HAP-1 (cell line): ENCODE data around the gene TSEN2.

Source experiments
- DNase-seq, 2 experiments: peaks; one replicate each; pipeline ENCODE4 v3.0.0-alpha.2; 2016 to 2020; ENCODE audit warnings: low spot score in 2 of 2
- H3K27me3 ChIP-seq: fragments of 250-450 bp; sonication (Bioruptor Pico); 2 replicates; pipeline ENCODE4 v1.5.1; 2020; ENCODE audit warnings: low read depth, mild to moderate bottlenecking, moderate library complexity
- H3K36me3 ChIP-seq: fragments of 250-450 bp; sonication (Bioruptor Pico); replicated peaks from 2 replicates; pipeline ENCODE4 v1.5.1; 2020; ENCODE audit warnings: mild to moderate bottlenecking
- H3K4me1 ChIP-seq: fragments of 250-450 bp; sonication (Bioruptor Pico); 2 replicates; pipeline ENCODE4 v1.5.1; 2020; ENCODE audit warnings: mild to moderate bottlenecking
- H3K4me3 ChIP-seq: fragments of 250-450 bp; sonication (Bioruptor Pico); 2 replicates; pipeline ENCODE4 v1.5.1; 2020; ENCODE audit warnings: mild to moderate bottlenecking, moderate library complexity
- H3K9me3 ChIP-seq: fragments of 250-450 bp; sonication (Bioruptor Pico); 2 replicates; pipeline ENCODE4 v1.5.1; 2020; ENCODE audit warnings: mild to moderate bottlenecking, moderate library complexity
- in situ Hi-C: fragments of 300-500 bp; cut with MboI; formaldehyde crosslinking; loops from 3 replicates; pipeline ENCODE4 v1.14.3; 2020; ENCODE audit warnings: low sequenced_read_pairs, inconsistent platforms, mixed read lengths

The TSEN2 gene

DNA sequence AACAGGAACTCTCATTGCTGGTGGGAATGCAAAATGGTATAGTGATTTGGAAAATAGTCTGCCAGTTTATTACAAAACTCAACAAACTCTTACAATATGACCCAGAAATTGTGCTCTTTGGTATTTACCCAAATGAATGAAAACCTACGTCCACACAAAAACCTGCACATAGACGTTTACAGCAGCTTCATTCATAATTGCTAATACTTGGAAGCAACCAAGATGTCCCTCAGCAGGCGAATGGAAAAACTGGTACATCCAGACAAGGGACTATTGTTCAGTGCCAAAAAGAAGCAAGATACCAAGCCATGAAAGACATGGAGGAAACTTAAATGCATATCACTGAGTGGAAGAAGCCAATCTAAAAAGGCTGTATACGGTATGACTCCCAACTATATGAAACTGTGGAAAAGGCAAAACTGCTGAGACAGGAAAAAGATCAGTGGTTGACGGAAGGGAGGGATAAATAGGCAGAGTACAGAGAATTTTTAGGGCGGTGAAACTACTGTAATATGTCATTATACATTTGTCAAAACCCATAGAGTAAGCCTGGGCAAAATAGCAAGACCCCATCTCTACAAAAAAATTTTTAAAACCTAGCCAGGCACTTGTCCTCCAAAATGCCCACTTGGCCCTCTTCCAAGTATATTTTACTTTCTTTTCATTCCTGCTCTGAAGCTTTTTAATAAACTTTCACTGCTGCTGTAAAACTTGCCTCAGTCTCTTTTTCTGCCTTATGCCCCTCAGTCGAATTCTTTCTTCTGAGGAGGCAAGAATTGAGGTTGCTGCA, 65.9 kb downstream of the TSEN2 start:
- no peaks in the 10 kb centered on the region for H3K9me3 ChIP-seq
- DNase-seq: no peak
- no peaks in the 10 kb centered on the region for H3K27me3 ChIP-seq
- H3K36me3 ChIP-seq: no peaks in the 10 kb centered on the region
- H3K4me3 ChIP-seq: no peak overlapping the region
- peaks cover 4% of the 10 kb centered on the region; the same call in 1 of the 2 replicates for H3K4me1 ChIP-seq
- in situ Hi-C loops: no loop called here

DNA sequence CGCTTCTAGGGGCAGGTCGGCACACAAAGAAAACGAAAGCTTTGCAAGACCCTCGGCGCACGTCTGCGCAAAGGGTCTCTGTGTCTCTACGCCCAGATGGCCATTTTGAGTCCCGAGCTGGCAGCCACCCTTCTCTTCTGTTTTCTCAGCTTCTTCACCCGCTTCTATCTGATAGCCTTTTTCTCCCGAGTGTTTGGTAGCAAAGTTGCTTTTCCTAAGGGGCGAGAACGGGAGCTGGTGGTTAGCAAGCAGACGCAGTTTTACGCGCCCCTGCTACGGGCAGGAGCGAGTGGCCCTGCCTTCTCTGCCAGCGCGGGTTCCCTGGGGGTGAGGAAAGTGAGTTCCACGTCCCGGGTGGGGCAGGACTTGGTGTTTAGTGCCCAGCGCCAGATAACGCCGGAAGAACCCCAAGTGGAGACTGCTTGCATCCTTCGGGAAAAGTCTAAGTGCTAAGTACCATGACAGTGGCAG, 69.7 kb downstream of the TSEN2 start:
- Histone ChIP-seq H3K27me3 (no peaks in the 10 kb centered on the region), H3K36me3 (peaks cover 5% of the 10 kb centered on the region), H3K4me3 (peak overlapping the region; percentile 29), H3K9me3 (no peaks in the 10 kb centered on the region), H3K4me1 (peaks cover 16% of the 10 kb centered on the region)
- DNase-seq: peak; percentile 50 to 57
- in situ Hi-C loops: no loop called here

DNA sequence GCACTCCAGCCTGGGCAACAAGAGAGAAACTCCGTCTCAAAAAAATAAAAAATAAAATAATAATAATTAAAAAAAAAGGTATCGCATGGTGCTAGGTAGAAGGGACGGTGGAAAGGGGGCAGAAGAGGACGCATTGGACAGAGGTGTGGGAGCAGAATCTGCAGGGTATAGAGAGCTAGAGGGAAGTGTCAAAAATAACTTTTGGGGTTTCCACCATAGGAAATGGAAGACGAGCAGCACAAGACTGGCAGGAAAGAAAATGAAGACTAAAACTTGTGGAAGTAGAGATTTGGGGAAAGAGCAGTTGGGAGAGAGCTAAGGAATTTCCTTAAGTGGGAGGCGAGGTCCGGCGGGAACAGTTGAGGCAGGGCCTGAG, 72.0 kb downstream of the TSEN2 start:
- Histone ChIP-seq H3K4me3 (peak overlapping the region; percentile 95), H3K27me3 (no peaks in the 10 kb centered on the region), H3K9me3 (no peaks in the 10 kb centered on the region), H3K4me1 (peaks cover 29% of the 10 kb centered on the region), H3K36me3 (peaks cover 5% of the 10 kb centered on the region)
- in situ Hi-C loops: no loop called here
- no peak for DNase-seq

DNA sequence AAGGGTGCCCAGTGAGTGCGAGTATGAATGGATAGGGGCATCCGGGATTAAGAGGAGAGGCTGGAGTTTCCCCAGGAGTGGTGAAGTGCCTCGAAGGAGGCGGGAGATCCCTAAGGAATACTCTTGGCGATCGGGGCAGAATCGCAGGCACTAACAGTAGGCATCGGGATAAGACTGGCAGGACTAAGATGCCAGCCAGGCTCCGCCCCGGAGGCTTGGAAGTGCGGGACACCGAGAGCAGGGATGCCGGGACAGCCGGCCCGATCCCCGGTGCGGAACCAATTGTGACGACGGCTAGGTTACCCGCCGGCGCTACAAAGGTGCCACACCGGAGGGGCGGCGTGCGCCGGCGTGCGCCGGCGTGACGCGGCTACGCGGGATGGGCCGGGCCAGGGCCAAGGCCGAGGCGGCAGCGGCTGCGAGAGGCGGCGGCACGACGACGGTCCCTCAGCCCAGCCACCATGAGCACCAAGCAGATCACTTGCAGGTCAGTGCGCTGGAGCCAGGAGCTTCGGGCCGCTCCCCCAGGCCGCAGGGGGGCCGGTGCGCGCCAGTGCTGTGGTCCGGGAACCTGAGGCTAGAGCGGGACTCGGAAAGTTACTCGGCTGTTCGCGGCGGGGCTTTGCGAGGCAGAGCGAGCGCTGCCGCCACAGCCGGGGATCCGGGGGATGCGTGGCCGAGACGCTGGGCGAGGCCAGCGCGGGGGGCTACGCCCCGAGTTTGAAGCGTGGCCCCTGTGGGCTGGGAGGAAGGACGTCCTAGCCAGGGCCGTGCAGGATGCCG, 72.6 kb downstream of the TSEN2 start, which contains the start of gene MKRN2:
TSS of gene MKRN2 (plus strand) at position 398 of the 783 bp plus-strand sequence. CDS start at position 462, 64 bp downstream.
- Histone ChIP-seq H3K4me3 (peak within 1 kb of the TSS; percentile 95), H3K9me3 (no peaks in the 10 kb centered on the region), H3K4me1 (peaks cover 34% of the 10 kb centered on the region), H3K27me3 (no peaks in the 10 kb centered on the region), H3K36me3 (peaks cover 5% of the 10 kb centered on the region)
- DNase-seq: peak; percentile 77 to 90
- in situ Hi-C loops: no loop called here

DNA sequence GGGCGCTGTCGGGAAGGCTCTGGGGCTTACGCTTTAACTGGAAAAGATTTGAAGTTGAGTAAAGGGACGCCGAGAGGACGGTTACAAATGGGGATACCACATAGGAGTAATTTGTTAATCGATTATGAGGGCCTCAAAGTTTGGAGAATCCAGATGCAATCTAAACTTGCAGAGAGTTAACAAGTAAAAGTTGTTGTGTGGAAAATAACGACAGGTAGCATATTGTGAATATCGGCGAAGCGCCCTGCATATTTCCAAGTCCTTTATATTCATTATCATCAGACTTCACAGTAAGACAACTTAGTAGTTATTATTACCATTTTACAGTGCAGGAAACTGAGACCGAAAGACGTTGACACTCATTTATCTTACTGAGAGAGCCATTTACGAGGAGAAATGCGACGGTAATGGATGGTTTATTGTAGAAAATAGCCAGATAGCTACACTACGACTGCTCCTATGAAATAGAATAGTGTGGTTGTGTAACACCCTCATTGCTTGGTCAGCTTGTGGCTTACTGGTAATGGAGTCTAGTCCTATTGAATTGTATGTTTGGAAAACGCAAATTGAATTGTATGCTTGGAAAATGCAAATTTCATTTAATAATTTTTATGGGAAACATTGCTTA, 73.3 kb downstream of the TSEN2 start:
- DNase-seq: peak in 1 of 2 experiments; percentile 20
- Histone ChIP-seq H3K9me3 (no peaks in the 10 kb centered on the region), H3K4me3 (peak overlapping the region; percentile 95), H3K36me3 (peaks cover 5% of the 10 kb centered on the region), H3K27me3 (no peaks in the 10 kb centered on the region), H3K4me1 (peaks cover 39% of the 10 kb centered on the region)
- in situ Hi-C loops: no loop called here

DNA sequence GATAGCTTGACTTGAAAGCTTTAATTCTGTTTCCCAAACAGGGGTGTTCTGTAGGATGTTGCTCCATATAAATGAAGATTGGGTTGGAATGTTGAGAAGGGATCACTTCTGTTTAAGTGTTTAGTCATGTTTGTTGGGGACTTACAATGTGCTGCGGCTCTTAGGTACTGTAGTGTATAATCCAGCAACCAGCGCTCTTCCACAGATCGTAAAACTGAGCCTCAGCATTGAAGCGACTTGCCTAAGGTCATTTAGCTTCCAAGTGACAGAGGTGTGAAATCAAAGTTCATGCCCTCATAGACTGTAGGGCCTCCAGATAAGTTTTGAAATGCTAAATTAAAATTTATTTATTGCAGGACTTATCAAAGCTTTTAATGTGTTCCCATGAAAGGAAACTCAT, 74.4 kb downstream of the TSEN2 start:
- peaks cover 5% of the 10 kb centered on the region for H3K36me3 ChIP-seq
- in situ Hi-C loops: no loop called here
- peak; percentile 45 to 58 for DNase-seq
- no peaks in the 10 kb centered on the region for H3K27me3 ChIP-seq
- H3K9me3 ChIP-seq: no peaks in the 10 kb centered on the region
- peaks cover 42% of the 10 kb centered on the region for H3K4me1 ChIP-seq
- H3K4me3 ChIP-seq: peak overlapping the region; percentile 95

DNA sequence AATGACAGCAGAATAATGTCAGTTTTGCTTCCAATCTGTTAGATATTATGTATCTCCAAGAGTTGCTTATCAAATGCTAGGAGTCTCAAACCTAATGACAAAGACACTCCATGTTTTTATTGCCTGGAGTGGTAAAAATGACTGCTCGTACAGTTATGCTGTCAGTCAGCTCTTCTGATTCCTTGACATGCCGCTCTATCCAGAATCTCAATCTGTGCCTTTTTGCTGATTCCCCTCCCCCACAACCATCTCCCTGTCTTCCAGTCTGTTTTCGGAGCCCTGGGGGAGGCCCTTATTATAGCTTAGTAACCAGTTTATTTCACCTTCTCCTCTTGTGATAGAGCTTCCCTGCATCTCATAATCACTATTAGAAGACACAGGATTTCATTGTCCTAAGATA, 75.2 kb downstream of the TSEN2 start:
- no peak for DNase-seq
- Histone ChIP-seq H3K36me3 (peaks cover 5% of the 10 kb centered on the region), H3K9me3 (no peaks in the 10 kb centered on the region), H3K27me3 (no peaks in the 10 kb centered on the region), H3K4me1 (peaks cover 47% of the 10 kb centered on the region), H3K4me3 (no peak overlapping the region)
- in situ Hi-C loops: no loop called here

DNA sequence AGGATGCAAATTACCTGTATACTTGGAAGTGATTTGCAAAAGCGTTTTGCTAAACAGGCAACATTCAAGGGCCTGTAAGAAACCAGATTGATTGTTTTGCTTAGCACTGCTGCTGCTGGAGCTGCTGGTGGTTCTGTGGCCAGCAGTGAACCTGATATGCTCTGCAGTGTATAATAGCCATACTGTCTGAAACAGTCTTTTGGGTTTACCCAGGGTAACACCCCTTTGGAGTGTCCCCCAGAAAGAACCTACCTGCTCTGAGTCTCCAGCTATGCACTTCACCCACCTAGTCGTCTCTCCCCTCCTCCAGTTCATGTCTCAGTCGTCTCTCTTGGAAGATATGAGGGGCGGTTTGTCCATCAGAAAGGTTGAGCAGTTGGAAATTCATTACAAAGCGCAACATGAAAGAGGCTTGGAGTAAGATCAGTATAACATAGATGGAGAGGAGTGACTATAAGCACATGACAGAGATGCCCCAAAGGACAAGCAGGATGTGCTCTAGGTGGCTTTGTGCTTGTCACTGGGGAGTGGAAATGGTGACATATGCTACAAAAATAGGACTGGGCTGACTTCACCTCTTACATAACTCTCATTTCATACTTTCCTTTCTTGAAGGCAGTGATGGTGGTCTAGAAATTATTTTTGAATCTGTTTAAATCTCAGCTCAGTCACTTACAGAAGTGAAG, 76.4 kb downstream of the TSEN2 start:
- DNase-seq: no peak
- Histone ChIP-seq H3K4me1 (peaks cover 54% of the 10 kb centered on the region), H3K27me3 (no peaks in the 10 kb centered on the region), H3K36me3 (peaks cover 5% of the 10 kb centered on the region), H3K4me3 (no peak overlapping the region), H3K9me3 (no peaks in the 10 kb centered on the region)
- in situ Hi-C loops: no loop called here

DNA sequence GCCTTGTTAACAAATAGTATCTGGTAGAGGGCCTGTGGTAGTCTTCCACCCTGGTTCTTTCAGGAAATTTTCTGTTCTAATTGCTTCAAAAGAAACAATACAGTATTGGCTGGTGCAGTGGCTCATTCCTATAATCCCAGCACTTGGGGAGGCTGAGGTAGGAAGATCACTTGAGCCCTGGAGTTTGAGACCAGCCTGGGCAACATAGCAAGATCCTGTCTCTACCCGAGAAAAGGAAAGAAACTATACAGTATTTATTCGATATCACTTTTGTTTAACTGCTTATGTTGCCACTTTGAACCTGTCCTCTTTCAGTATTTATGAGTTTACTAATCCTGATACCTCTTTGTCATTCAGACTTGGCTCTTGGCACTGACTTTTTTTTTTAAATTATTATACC, 77.1 kb downstream of the TSEN2 start:
- H3K36me3 ChIP-seq: peaks cover 5% of the 10 kb centered on the region
- H3K9me3 ChIP-seq: no peaks in the 10 kb centered on the region; the same call in 1 of the 2 replicates
- DNase-seq: peak in 1 of 2 experiments; percentile 30
- in situ Hi-C loops: no loop called here
- no peak overlapping the region for H3K4me3 ChIP-seq
- no peaks in the 10 kb centered on the region for H3K27me3 ChIP-seq
- H3K4me1 ChIP-seq: peaks cover 51% of the 10 kb centered on the region

DNA sequence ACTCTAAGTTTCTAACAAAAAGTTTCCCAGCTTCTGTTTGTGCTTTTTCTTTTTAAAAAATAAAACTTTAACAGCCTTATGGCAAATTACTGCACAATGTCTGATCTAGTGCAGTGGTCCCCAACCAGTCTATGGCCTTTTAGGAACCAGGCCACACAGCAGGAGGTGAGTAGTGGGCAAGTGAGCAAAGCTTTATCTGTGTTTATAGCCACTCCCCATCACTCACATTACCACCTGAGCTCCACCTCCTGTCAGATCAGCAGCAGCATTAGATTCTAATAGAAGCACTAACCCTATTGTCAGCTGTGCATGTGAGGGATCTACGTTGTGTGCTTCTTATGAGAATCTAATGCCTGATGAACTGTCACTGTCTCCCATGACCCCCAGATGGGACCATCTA, 78.2 kb downstream of the TSEN2 start:
- no peak for DNase-seq
- in situ Hi-C loops: no loop called here

DNA sequence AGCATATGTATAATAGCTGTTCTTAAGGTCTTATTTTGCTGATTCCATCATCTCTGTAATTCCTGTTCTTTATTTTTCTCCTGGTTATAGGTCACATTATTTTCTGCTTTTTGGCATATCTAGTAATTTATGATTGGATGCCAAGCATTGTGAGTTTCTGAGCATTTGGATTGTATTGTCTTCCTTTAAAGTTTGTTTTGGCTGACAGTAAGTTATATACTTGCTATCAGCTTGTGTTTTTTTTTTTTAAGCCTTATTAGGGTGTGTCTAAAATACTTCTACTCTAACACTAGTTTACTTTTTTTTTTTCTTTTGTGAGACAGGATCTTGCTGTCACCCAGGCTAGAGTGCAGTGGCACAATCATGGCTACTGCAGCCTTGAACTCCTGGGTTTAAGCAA, 82.7 kb downstream of the TSEN2 start:
- H3K4me1 ChIP-seq: peaks cover 23% of the 10 kb centered on the region
- H3K4me3 ChIP-seq: no peak overlapping the region
- H3K36me3 ChIP-seq: peaks cover 20% of the 10 kb centered on the region
- peaks cover 3% of the 10 kb centered on the region; the same call in 1 of the 2 replicates for H3K9me3 ChIP-seq
- in situ Hi-C loops: no loop called here
- no peaks in the 10 kb centered on the region for H3K27me3 ChIP-seq
- DNase-seq: no peak

More for the DNA sequence above, 78.2 kb downstream of the TSEN2 start:
- no peaks in the 10 kb centered on the region for H3K27me3 ChIP-seq
- peaks cover under 1% of the 10 kb centered on the region for H3K36me3 ChIP-seq
- peaks cover 49% of the 10 kb centered on the region for H3K4me1 ChIP-seq
- peaks cover 3% of the 10 kb centered on the region; the same call in 1 of the 2 replicates for H3K9me3 ChIP-seq
- H3K4me3 ChIP-seq: no peak overlapping the region

DNA sequence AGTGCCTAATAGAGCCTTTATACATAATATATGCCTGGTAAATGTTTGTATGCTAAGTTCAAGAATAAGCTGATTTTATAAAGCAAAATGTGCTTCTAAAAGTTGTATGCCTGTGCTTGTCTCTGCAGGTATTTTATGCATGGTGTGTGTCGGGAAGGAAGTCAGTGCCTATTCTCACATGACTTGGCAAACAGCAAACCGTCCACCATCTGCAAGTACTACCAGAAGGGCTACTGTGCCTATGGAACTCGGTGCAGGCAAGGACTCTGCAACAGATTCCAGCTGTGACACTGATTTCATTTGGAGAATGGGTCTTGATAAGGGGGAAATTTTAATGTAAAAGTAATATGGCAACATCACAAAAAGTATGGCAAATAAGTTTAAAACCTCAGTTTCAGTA, 84.5 kb downstream of the TSEN2 start:
- peaks cover 37% of the 10 kb centered on the region for H3K36me3 ChIP-seq
- no peak overlapping the region for H3K4me3 ChIP-seq
- peaks cover 12% of the 10 kb centered on the region for H3K4me1 ChIP-seq
- H3K27me3 ChIP-seq: no peaks in the 10 kb centered on the region
- DNase-seq: no peak
- in situ Hi-C loops: no loop called here
- peaks cover 3% of the 10 kb centered on the region; the same call in 1 of the 2 replicates for H3K9me3 ChIP-seq

DNA sequence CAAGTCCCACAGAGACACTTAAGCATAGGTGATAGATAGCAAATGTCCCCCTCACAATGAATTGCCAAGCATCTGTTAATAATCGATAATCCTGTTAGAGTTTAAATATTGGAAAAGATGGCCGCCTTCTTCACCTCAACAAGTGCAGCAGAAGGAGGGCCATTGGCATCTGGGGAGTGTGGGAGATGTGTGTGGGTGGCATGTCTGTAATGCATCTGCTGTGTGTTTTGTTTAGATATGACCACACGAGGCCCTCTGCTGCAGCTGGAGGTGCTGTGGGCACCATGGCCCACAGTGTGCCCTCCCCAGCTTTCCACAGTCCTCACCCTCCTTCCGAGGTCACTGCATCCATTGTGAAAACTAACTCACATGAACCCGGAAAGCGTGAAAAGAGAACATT, 85.6 kb downstream of the TSEN2 start:
- Histone ChIP-seq H3K4me1 (peaks cover 4% of the 10 kb centered on the region), H3K27me3 (no peaks in the 10 kb centered on the region), H3K9me3 (peaks cover 3% of the 10 kb centered on the region; the same call in 1 of the 2 replicates), H3K36me3 (peaks cover 48% of the 10 kb centered on the region), H3K4me3 (no peak overlapping the region)
- no peak for DNase-seq
- in situ Hi-C loops: no loop called here
